IPS-20b (cell line): ENCODE results near the gene STX12.
"Not testable (repeated sequence)": the region's sequence is repeated elsewhere in the genome, so short reads cannot be mapped to it uniquely, and the experiment has no call there.

Experiments
- H3K27ac ChIP-seq: one replicate; pipeline ENCODE4 v1.5.1; 2013; ENCODE audit warnings: low read length
- H3K27me3 ChIP-seq: 2 replicates; pipeline ENCODE4 v1.6.1; 2013; ENCODE audit warnings: mild to moderate bottlenecking, low read length, inconsistent platforms; ENCODE audit not compliant: insufficient read depth
- H3K36me3 ChIP-seq: 2 replicates; pipeline ENCODE4 v1.6.1; 2013; ENCODE audit warnings: low read depth, mild to moderate bottlenecking, inconsistent platforms, low read length, moderate library complexity; ENCODE audit not compliant: insufficient read depth
- H3K4me1 ChIP-seq: 2 replicates; pipeline ENCODE4 v1.6.1; 2013; ENCODE audit warnings: mild to moderate bottlenecking, control low read depth, inconsistent platforms, low read length, moderate library complexity; ENCODE audit not compliant: insufficient read depth
- H3K4me3 ChIP-seq: 2 replicates; pipeline ENCODE4 v1.5.1; 2013; ENCODE audit warnings: mild to moderate bottlenecking, low read length, inconsistent platforms
- H3K9ac ChIP-seq: 2 replicates; pipeline ENCODE4 v1.6.1; 2013; ENCODE audit warnings: low read depth, mild to moderate bottlenecking, inconsistent platforms, low read length, moderate library complexity
- H3K9me3 ChIP-seq: 2 replicates; pipeline ENCODE4 v1.6.1; 2013; ENCODE audit warnings: mild to moderate bottlenecking, low read depth, low read length, inconsistent platforms; ENCODE audit not compliant: insufficient read depth

The STX12 gene

DNA sequence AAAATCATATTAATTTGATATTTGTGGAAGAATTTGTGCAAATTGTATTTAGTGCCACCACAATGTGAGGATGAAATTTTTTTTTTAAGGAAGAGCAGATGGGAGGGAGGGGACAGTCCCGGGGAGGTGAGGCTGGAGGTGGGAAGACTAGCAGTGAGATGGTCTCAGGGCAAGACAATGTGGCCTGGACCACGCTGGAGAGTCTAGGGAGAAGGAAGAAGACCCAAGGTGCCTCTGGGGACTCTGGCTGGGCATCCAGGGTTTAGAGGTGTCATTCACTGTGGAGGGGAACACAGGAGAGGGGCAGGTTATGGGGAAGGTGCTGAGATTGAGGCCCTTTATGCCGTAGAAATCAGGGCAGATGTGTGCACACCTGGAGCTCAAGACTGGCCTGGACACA, 89.0 kb downstream of the STX12 start:
- H3K9me3 ChIP-seq = no peaks in the 10 kb centered on the region
- no peak overlapping the region for H3K9ac ChIP-seq
- H3K4me3 ChIP-seq = no peak overlapping the region
- H3K27me3 ChIP-seq = no peaks in the 10 kb centered on the region
- H3K36me3 ChIP-seq = no peaks in the 10 kb centered on the region
- 0 out of 2 replicates have a peak, but pooled peaks cover 3% of the 10 kb centered on the region for H3K4me1 ChIP-seq
- H3K27ac ChIP-seq = no peak overlapping the region

DNA sequence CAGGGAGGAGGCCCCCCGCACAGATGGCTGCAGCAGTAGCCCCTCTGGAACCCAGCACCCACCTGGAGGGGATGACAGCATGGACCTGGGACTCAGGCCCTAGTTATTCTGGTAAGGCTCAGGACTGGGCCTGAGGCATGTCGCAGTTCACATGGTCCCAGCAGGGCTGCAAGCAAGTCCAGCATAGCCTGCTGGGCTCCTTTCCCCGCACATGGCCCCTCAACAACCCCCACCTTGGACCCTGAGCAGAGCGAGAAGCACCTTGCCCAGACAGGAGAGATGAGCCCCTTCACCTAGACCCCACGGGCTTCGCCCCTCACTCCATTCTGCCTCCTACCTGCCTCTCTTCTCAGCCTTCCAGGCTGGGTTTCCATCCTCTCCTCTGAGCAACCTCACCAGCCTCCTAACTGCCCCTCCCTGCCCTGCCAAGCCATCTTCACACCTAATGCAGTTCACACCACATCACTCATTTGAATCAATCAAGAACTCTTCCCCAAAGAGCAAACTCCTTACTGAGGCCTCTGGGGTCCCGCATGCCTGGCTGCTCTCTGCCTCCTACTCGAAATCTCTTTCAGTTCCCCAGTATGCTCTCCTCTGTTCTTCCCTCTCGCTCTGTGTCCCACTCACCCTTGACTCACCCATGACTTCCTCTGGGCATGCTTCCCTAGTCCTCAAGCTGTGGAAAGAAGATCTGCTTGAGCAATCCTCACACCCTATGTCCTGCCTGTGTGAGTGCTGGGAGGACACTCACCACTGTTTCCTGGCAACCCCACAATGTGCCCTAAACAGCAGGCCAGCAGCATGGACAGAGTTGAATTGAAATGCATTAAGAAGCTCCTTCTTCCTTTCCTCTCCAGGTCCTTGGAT, 89.9 kb downstream of the STX12 start:
- Histone ChIP-seq H3K4me3 (no peak overlapping the region), H3K27ac (no peak overlapping the region), H3K27me3 (no peaks in the 10 kb centered on the region), H3K9me3 (no peaks in the 10 kb centered on the region), H3K36me3 (no peaks in the 10 kb centered on the region), H3K4me1 (0 out of 2 replicates have a peak, but pooled peaks cover 3% of the 10 kb centered on the region), H3K9ac (no peak overlapping the region)

DNA sequence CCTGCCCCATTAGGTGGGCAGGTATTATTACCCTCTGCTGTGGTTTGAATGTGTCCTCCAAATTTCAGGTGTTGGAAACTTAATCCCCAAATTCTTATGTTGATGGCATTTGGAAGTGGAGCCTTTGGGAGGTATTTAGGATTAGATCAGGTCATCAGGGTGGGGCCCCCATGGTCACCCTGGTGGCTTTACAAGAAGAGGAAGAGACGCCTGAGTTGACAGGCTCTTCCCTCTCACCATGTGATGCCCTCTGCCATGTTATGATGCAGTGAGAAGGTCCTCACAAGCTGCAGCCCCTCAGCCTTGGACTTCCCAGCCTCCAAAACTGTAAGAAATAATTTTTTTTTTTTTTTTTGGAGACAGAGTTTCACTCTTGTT, 90.5 kb downstream of the STX12 start:
- H3K4me1 ChIP-seq = 0 out of 2 replicates have a peak, but pooled peaks cover 3% of the 10 kb centered on the region
- H3K9ac ChIP-seq = no peak overlapping the region
- no peaks in the 10 kb centered on the region for H3K36me3 ChIP-seq
- H3K9me3 ChIP-seq = no peaks in the 10 kb centered on the region
- no peak overlapping the region for H3K4me3 ChIP-seq
- no peaks in the 10 kb centered on the region for H3K27me3 ChIP-seq
- H3K27ac ChIP-seq = no peak overlapping the region

DNA sequence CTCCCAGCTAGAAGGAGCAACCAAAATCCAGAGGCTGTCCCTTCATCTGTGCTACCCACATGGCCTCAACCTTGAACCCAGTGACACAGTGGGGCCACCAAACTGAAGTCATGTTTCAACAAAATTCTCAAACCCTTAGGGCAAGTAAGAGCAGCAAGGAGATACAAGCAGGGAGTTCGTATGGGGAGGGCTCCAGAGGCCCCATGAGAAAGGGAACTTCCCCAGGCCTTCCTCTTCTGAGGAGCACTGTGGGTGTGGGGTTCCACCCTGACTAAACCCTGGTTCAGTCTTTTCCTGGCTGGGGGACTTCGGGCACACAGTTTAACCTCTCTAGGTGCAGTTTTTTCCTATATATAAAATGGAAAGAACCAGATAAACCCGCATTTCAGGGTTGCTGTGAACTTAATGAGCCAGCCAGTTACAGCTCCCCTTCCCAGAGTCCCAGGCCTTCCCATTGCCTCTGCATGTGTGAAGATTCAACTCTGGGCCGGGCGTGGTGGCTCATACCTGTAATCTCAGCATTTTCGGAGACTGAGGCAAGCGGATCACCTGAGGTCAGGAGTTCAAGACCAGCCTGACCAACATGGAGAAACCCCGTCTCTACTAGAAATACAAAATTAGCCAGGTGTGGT, 91.4 kb downstream of the STX12 start:
- Histone ChIP-seq H3K9me3 (no peaks in the 10 kb centered on the region), H3K27me3 (no peaks in the 10 kb centered on the region), H3K27ac (no peak overlapping the region), H3K36me3 (no peaks in the 10 kb centered on the region), H3K9ac (no peak overlapping the region), H3K4me3 (no peak overlapping the region), H3K4me1 (0 out of 2 replicates have a peak, but pooled peaks cover 3% of the 10 kb centered on the region)

DNA sequence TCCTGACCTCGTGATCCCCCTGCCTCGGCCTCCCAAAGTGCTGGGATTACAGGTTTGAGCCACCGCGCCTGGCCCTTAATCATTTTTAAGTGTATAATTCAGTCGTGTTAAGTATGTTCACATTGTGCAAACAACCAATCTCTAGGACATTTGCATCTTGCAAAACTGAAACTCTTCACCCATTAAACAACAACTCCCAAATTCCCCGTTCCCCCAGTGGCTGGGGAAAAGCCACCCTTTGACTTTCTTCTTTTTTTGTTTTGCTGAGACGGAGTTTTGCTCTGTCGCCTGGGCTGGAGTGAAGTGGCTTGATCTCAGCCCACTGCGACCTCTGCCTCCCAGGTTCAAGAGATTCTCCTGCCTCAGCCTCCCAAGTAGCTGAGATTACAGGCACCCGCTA, 92.8 kb downstream of the STX12 start:
- H3K36me3 ChIP-seq = no peaks in the 10 kb centered on the region

DNA sequence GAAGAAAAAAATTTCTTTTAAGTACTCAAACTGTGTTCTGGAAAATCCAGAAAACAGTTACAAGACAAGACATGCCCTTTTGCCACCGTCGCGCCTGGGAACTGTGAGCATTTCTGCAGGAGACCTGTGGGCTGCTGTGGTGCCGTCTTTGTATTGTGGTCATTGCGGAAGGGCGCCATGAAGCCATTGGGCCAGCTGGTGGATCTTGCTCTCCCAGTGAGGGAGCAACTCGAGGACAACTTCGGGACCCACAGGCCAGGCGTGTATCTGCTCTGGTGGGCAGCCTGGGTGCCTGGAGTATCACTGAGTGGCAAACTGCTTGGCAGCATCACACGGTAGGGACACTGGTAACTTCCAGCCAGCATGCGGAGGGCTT, 95.5 kb downstream of the STX12 start:
- Histone ChIP-seq H3K4me3 (no peak overlapping the region), H3K4me1 (no peaks in the 10 kb centered on the region), H3K36me3 (no peaks in the 10 kb centered on the region), H3K9me3 (no peaks in the 10 kb centered on the region), H3K9ac (no peak overlapping the region), H3K27me3 (peaks cover 10% of the 10 kb centered on the region), H3K27ac (no peak overlapping the region)

More for the DNA sequence above, 92.8 kb downstream of the STX12 start:
- no peak overlapping the region for H3K27ac ChIP-seq
- no peak overlapping the region for H3K4me3 ChIP-seq
- no peaks in the 10 kb centered on the region for H3K9me3 ChIP-seq
- H3K9ac ChIP-seq = no peak overlapping the region
- no peaks in the 10 kb centered on the region for H3K27me3 ChIP-seq
- 0 out of 2 replicates have a peak, but pooled peaks cover 3% of the 10 kb centered on the region for H3K4me1 ChIP-seq

DNA sequence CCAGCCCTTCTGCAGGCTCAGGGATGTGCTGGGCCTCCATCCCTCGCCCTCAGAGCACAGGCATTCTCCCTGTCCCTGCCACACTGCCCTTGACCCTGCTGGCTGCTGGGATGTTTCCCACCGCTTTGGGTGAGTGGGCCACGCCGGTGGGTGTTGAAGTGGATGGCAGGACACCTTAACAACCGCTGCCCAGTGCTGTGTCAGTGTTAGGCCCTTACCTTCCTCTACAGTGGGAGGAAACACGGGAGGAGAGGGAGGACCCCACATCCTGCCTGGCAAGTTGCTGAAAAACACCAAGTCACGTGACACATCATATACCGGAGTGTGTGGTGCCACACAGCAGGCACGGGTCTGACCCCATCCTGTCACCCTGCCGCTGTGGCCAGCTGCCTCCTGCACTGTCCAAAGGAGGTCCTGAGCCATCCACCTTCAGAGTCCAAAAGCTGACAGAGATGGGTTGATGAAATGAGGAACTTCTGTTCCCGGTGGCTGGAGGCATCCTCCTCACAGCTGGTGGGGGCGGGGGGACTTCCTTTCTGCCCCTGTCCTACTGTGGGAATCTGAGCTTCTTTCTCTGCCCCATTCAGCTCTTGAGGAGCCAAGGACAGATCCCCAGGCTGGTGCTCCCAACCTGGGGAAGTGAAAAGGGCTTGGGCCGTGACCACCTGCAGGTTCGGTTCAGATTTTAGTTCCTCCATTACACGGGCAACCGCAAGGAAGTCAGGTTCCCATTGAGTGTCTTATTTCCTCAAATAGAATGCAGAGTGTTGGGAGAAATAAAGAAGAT, 96.1 kb downstream of the STX12 start:
- H3K4me3 ChIP-seq = no peak overlapping the region
- H3K9me3 ChIP-seq = no peaks in the 10 kb centered on the region
- H3K27me3 ChIP-seq = peaks cover 12% of the 10 kb centered on the region
- H3K27ac ChIP-seq = no peak overlapping the region
- no peaks in the 10 kb centered on the region for H3K36me3 ChIP-seq
- no peaks in the 10 kb centered on the region for H3K4me1 ChIP-seq
- H3K9ac ChIP-seq = no peak overlapping the region

DNA sequence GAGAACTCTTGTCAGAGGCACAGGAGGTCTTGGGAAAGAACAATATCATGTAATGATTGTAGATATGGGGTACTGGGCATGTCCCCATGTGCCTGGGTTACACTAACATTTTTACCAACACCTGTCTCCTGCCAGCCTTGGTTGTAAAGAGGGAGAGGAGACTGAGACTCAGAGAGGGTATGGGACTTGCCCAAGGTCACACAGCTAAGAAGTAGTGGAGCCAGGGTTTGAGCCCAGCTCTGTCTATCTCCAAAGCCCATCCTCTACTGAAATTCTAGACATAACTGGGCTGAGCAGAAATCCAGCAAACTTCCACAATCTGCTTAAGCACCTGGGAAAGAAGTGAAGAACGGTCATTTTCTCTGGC, 96.7 kb downstream of the STX12 start:
- H3K9ac ChIP-seq = no peak overlapping the region
- no peak overlapping the region for H3K27ac ChIP-seq
- H3K4me1 ChIP-seq = no peaks in the 10 kb centered on the region
- no peaks in the 10 kb centered on the region for H3K36me3 ChIP-seq
- no peaks in the 10 kb centered on the region for H3K9me3 ChIP-seq
- H3K27me3 ChIP-seq = peaks cover 12% of the 10 kb centered on the region
- no peak overlapping the region for H3K4me3 ChIP-seq

DNA sequence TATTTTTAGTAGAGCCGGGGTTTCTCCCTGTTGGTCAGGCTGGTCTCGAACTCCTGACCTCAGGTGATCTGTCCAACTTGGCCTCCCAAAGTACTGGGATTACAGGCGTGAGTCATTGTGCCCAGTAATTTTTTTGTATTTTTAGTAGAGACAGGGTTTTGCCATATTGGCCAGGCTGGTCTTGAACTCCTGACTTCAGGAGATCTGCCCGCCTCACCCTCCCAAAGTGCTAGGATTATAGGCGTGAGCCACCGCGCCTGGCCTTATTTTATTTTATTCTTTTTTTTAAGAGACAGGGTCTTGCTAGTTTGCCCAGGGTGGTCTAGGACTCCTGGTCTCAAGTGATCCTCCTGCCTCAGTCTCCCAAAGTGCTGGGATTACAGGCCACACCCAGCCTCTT, 98.1 kb downstream of the STX12 start:
- not testable (repeated sequence) for H3K9me3 ChIP-seq, H3K36me3 ChIP-seq, H3K9ac ChIP-seq, H3K27ac ChIP-seq, H3K4me3 ChIP-seq, H3K4me1 ChIP-seq
- H3K27me3 ChIP-seq = peaks cover 12% of the 10 kb centered on the region

DNA sequence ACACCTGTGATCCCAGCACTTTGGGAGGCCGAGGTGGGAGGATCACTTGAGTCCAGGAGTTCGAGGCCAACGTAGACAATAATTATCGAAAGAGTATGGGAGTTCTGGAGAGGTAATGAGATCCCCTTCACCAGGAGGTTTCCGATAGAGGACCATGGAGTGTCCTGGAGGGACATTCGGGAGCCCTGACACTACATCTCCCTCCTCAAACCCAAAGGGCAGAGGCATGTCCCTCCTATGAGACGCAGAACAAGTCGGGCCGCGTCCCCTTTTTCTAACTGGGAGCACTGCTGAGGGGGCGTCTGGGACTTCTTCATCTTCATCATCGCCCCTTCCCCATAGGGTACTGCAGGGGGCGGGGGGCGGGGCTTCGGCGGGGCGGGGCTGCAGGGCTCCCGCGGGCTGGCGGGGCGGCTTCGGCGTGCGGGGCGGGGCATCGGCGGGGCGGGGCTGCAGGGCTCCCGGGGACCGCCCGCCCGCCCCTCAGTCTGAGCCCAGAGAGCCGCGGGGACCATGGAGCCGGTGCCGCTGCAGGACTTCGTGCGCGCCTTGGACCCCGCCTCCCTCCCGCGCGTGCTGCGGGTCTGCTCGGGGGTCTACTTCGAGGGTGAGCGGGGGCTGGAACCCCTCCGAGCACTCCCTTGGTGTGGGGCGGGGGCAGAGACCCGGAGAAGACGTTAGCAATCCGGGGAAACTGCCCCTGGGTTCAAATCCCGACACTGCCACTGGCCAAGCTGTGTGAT, 99.2 kb downstream of the STX12 start, which contains the start of gene THEMIS2:
Gene THEMIS2 (plus strand): TSS at position 486 of the 743 bp plus-strand sequence. CDS start 28 bp downstream, at position 514.
- H3K27ac ChIP-seq = no peak within 1 kb of the TSS
- H3K9ac ChIP-seq = peak within 1 kb of the TSS; percentile 60

More for the DNA sequence above, 99.2 kb downstream of the STX12 start, which contains the start of gene THEMIS2:
- Histone ChIP-seq H3K36me3 (no peaks in the 10 kb centered on the region), H3K9me3 (no peaks in the 10 kb centered on the region), H3K4me3 (peak within 1 kb of the TSS; percentile 89), H3K4me1 (no peaks in the 10 kb centered on the region), H3K27me3 (peaks cover 12% of the 10 kb centered on the region)
